Right lobe of liver (tissue), 6 donors: ENCODE data around the gene BPIFB4. TPM values are rescaled to one million over a fixed set of nuclear protein-coding genes. Genes with fewer than 3 reads are reported as not detected.

Source experiments
- ATAC-seq, 4 donors: fragments of 200-7000 bp; cut with Tn5 transposase; one replicate each; pipeline ENCODE4 v1.9.1; 2020; ENCODE audit warnings: mild to moderate bottlenecking in 4 of 4, moderate library complexity in 4 of 4
- DNase-seq, 3 donors: peaks; one replicate each; pipeline ENCODE4 v3.0.0-alpha.2; 2020
- H3K27ac ChIP-seq, 3 donors: fragments of 200-600 bp; one replicate each; pipeline ENCODE4 v1.8.0; 2022
- H3K27me3 ChIP-seq, 2 donors: fragments of 200-600 bp; one replicate each; pipeline ENCODE4 v1.8.0; 2022
- H3K36me3 ChIP-seq, 4 donors: fragments of 200-600 bp; sonication (generic) in 1 of 4; one replicate each; pipeline versions ENCODE4 v1.5.1 to v1.8.0; 2017 to 2022; ENCODE audit warnings: control low read depth in 1 of 4
- H3K4me1 ChIP-seq, 4 donors: fragments of 200-600 bp; sonication (generic) in 1 of 4; one replicate each; pipeline versions ENCODE4 v1.5.1 to v1.8.0; 2017 to 2022; ENCODE audit warnings: control low read depth in 1 of 4
- H3K4me3 ChIP-seq, 3 donors: fragments of 200-600 bp; one replicate each; pipeline ENCODE4 v1.8.0; 2022
- H3K9me3 ChIP-seq, 4 donors: fragments of 200-600 bp; sonication (generic) in 1 of 4; one replicate each; pipeline versions ENCODE4 v1.5.1 to v1.8.0; 2017 to 2022; ENCODE audit warnings: control low read depth in 1 of 4
- POLR2A ChIP-seq: fragments of 450-650 bp; IDR thresholded peaks from one replicate; pipeline ENCODE4 v1.6.1; 2017; ENCODE audit warnings: antibody characterized with exemption, mild to moderate bottlenecking
- WGBS: methylation state at CpG from one replicate; pipeline ENCODE4 v1.1.6; 2018; ENCODE audit warnings: low coverage, low lambda C conversion rate; ENCODE audit not compliant: insufficient coverage; ENCODE audit errors: missing lambda C conversion rate; 5-methylcytosine and 5-hydroxymethylcytosine counted together
- intact Hi-C, 2 donors: fragments of 100-400 bp; cut with DNase I; formaldehyde crosslinking; loops; one replicate each; pipeline versions ENCODE4 v1.11.2 to v1.14.1; 2022
- total RNA-seq, 6 experiments: library from RNA; depleted of rRNA in 2 of 6; stranded (reverse); fragments of >200 nt in 2 of 6; fragmentation: NEBNext Ultra II Directional in 3 of 6; extraction: Animal tissue kit (Norgen Biotek cat#: 25700) in 3 of 6; gene quantifications; one replicate each; pipeline versions ENCODE4 v1.1.0 to v1.2.4, GENCODE V29; 2016 to 2023
- TF ChIP-seq, protein P1 (sequence below), 4 donors: fragments of 200-600 bp in 3 of 4; fragments of 450-650 bp in 1 of 4; IDR thresholded peaks; one replicate each; pipeline versions ENCODE4 v1.5.1 to v1.8.0; 2016 to 2022; ENCODE audit warnings: antibody characterized with exemption in 4 of 4, mild to moderate bottlenecking in 2 of 4
- donor health status: DM: no; HTN: yes; CAD: no.
- donor health status: DM: no; HTN: no; CAD: no.
- donor health status: DM: no; HTN: no; CAD: no.
- donor health status: DM: no; HTN: yes; CAD: no.
- donor health status: DM: no; HTN: yes; CAD: no.

Gene BPIFB4
- total RNA-seq, 6 experiments from 2014 or later: not detected

DNA sequence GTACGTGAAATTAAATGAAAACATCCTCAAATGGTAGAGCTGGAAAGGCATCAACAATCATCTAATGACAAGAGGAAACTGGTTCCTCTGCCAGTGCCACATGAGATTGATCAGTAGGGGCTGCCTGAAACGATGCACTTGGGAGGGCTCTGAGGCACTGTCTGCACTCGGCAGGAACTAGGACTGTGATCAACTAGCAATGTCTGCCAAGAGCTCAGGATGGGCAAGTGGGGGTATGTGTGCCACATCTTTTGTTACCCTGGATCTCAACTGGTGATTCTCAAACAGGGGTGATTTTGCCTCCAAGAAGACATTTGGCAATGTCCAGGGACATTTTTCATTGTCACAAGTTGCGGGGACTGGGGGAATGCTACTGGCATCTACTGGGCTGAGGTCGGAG is 46.1 kb upstream of the BPIFB4 start:
- intact Hi-C loops: no loop called here
- DNase-seq (peak in 1 of 3 donors; percentile 10), ATAC-seq (no peak)
- Histone ChIP-seq H3K27me3 (no peaks in the 10 kb centered on the region), H3K4me3 (no peak overlapping the region), H3K27ac (no peak overlapping the region), H3K36me3 (no peaks in the 10 kb centered on the region), H3K4me1 (no peaks in the 10 kb centered on the region), H3K9me3 (no peaks in the 10 kb centered on the region)
- no peak for TF ChIP-seq POLR2A
- TF ChIP-seq, protein P1, sequence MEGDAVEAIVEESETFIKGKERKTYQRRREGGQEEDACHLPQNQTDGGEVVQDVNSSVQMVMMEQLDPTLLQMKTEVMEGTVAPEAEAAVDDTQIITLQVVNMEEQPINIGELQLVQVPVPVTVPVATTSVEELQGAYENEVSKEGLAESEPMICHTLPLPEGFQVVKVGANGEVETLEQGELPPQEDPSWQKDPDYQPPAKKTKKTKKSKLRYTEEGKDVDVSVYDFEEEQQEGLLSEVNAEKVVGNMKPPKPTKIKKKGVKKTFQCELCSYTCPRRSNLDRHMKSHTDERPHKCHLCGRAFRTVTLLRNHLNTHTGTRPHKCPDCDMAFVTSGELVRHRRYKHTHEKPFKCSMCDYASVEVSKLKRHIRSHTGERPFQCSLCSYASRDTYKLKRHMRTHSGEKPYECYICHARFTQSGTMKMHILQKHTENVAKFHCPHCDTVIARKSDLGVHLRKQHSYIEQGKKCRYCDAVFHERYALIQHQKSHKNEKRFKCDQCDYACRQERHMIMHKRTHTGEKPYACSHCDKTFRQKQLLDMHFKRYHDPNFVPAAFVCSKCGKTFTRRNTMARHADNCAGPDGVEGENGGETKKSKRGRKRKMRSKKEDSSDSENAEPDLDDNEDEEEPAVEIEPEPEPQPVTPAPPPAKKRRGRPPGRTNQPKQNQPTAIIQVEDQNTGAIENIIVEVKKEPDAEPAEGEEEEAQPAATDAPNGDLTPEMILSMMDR (IDR thresholded peaks at IDR 0.05): no peak
- 54% methylated on average over 2 of the region's 5 CpGs for WGBS

DNA sequence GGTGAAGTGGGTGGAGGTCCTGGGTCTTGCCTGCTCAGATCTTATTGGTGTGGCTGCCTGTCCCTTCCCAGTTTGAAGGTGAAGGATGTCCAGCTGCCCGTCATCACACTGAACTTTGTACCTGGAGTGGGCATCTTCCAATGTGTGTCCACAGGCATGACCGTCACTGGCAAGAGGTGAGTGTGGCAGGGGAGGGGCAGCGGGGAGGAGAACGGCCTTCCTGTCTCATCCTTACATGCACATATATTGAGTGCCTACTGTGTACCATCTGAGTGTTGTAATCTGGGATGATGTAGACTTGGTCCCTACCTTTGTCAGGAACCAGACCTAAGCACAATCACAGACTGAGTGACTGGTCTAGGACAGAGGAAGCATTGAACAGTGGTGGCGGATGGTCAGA is 45.3 kb upstream of the BPIFB4 start:
- Histone ChIP-seq H3K27ac (no peak overlapping the region), H3K9me3 (no peaks in the 10 kb centered on the region), H3K27me3 (no peaks in the 10 kb centered on the region), H3K36me3 (no peaks in the 10 kb centered on the region), H3K4me1 (no peaks in the 10 kb centered on the region), H3K4me3 (no peak overlapping the region)
- TF ChIP-seq, protein P1 (IDR thresholded peaks at IDR 0.05): no peak
- TF ChIP-seq POLR2A: no peak
- intact Hi-C loops: no loop called here
- DNase-seq: peak in 1 of 3 donors; percentile 13
- no peak for ATAC-seq
- WGBS: 63% methylated on average over 2 of the region's 5 CpGs

DNA sequence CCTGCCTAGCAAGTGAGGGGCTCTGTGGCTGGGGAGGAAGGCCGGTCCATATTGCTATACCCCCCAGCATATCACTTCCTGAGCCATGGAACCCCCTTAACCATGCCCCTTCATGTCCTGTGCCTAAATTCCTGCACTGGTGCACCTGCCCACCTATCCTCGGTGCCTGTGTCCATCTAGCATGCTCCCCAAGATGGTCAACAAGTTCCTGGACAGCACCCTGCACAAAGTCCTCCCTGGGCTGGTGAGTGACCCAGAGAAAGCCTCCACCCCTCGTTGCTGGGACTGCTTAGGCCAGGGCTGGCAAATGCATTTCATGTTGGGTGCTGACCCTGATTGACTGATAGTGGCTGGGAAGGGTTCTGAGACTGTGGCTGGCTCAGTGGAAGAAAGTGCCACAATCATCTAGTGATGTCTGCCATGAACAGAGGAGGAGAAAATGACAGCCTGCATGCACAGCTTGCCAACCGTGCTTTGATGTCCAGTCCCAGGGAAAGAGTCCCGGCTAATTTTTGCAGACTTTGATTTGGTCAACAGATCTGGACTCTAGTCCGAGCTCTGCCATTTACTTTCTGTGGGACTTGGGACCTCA is 44.4 kb upstream of the BPIFB4 start:
- Histone ChIP-seq H3K4me1 (no peaks in the 10 kb centered on the region), H3K27me3 (no peaks in the 10 kb centered on the region), H3K9me3 (no peaks in the 10 kb centered on the region), H3K27ac (no peak overlapping the region), H3K4me3 (no peak overlapping the region), H3K36me3 (no peaks in the 10 kb centered on the region)
- peak in 1 of 3 donors; percentile 11 for DNase-seq
- WGBS: 33% methylated on average over 1 of the region's 6 CpGs
- intact Hi-C loops: no loop called here
- no peak for ATAC-seq
- TF ChIP-seq, protein P1 (IDR thresholded peaks at IDR 0.05): no peak
- TF ChIP-seq POLR2A: no peak

- Histone ChIP-seq H3K4me1 (no peaks in the 10 kb centered on the region), H3K27ac (no peak overlapping the region), H3K27me3 (no peaks in the 10 kb centered on the region), H3K4me3 (no peak overlapping the region), H3K9me3 (no peaks in the 10 kb centered on the region), H3K36me3 (no peaks in the 10 kb centered on the region)
- TF ChIP-seq, protein P1 (IDR thresholded peaks at IDR 0.05): no peak
- no peak for TF ChIP-seq POLR2A
- intact Hi-C loops: no loop called here
- WGBS: 47% methylated on average over 2 of the region's 5 CpGs
- no peak for ATAC-seq
- DNase-seq: peak in 1 of 3 donors; percentile 9
Observed at GRCh38 chr20:33037456-33037855, 42.0 kb upstream of the BPIFB4 start.

DNA sequence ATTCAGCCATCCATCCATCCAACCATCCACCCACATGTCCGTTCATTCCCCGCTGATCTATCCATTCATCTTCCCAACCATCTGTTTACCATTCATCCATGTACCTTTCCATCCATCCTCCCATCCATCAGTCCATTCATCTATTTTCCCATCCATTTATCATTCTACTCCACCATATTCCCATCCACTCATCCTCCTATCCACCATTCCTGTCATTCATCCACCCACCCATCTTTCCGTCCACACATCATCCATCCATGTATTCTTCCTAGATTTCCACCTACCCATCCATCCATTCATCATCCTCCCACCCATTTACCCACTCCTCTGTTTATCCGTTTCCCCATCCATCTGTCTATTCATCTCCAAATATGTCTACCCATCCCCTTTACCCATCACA is 41.2 kb upstream of the BPIFB4 start:
- H3K4me1 ChIP-seq: no peaks in the 10 kb centered on the region
- no peak for TF ChIP-seq POLR2A
- TF ChIP-seq, protein P1 (IDR thresholded peaks at IDR 0.05): no peak
- H3K9me3 ChIP-seq: no peaks in the 10 kb centered on the region
- no peak overlapping the region for H3K27ac ChIP-seq
- intact Hi-C loops: no loop called here
- no peaks in the 10 kb centered on the region for H3K27me3 ChIP-seq
- DNase-seq (no peak), ATAC-seq (no peak)
- 66% methylated on average over 4 of the region's 4 CpGs for WGBS
- no peaks in the 10 kb centered on the region for H3K36me3 ChIP-seq
- no peak overlapping the region for H3K4me3 ChIP-seq
